ENCODE data around the gene KLF11.
"Not testable (repeated sequence)": the region's sequence is repeated elsewhere in the genome, so short reads cannot be mapped to it uniquely, and the experiment has no call there.

Gene KLF11

DNA sequence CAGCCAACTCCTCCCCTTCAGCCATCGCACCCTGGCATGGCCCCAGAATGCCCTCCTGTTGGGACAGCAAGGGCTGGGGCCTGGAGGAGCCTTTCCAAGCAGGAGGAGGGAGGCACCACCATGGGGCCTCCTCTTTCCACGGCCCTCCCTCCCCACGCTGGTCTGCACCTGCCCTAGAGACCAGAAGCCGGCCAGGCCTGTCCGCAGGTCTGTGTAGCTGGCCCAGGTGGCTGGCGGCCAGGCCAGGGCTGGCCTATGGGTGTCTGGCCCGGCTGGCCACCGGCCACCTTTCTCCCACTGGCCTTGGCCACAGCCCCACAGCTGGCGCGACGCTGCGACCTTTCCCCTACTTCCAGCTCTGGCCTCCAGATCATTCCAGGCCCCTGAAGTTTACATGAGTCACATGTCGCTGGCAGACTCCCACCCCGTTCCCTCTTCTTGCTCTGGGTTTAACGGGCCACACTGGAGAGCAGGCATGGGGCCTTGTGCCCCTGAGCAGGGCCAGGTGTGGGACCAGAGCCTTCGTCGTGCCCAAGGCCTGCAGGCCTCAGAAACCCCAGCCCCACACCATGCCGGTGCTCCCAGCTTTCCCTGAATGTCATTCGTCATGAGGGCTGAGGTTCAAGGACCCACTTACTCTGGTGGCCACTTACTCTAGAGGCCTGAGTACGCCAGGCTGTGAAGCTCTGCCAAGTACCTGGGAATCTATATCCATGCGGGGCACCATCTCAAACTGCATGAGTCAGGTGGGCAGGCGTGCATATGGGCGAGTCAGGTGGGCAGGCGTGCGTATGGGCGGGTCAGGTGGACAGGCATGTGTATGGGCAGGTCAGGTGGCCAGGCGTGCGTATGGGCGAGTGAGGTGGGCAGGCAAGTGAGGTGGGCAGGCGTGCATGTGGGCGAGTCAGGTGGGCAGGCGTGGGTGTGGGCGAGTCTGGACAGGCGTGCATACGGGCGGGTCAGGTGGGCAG, 33.3 kb upstream of the KLF11 start:
- no peak for DNase-seq

DNA sequence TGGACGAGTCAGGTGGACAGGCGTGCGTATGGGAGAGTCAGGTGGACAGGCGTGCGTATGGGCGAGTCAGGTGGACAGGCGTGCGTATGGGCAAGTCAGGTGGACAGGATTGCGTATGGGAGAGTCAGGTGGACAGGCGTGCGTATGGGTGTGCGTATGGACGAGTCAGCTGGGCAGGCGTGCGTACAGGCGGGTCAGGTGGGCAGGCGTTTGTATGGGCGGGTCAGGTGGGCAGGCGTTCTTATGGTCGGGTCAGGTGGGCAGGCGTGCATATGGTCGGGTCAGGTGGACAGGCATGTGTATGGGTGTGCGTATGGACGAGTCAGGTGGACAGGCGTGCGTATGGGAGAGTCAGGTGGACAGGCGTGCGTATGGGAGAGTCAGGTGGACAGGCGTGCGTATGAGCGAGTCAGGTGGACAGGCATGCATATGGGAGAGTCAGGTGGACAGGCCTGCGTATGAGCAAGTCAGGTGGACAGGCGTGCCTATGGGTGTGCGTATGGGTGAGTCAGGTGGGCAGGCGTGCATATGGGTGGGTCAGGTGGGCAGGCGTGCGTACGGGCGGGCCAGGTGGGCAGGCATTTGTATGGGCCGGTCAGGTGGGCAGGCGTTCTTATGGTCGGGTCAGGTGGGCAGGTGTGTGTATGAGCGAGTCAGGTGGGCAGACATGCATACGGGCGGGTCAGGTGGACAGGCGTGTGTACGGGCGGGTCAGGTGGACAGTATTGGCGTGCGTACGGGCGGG, 32.3 kb upstream of the KLF11 start:
- DNase-seq, result not testable (repeated sequence)

DNA sequence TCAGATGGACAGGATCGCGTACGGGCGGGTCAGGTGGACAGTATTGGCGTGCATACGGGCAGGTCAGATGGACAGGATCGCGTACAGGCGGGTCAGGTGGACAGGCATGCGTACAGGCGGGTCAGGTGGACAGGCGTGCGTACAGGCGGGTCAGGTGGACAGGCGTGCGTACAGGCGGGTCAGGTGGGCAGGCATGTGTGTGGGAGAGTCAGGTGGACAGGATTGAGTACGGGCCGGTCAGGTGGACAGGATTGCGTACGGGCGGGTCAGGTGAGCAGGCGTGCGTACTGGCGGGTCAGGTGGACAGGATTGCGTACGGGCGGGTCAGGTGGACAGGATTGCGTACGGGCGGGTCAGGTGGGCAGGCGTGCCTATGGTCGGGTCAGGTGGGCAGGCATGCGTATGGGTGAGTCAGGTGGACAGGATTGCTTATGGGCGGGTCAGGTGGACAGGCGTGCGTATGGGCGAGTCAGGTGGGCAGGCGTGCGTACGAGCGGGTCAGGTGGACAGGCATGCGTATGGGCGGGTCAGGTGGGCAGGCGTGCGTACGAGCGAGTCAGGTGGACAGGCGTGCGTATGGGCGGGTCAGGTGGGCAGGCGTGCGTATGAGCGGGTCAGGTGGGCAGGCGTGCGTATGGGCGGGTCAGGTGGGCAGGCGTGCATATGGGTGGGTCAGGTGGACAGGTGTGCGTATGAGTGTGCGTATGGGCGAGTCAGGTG, 31.6 kb upstream of the KLF11 start:
- DNase-seq, result not testable (repeated sequence)

DNA sequence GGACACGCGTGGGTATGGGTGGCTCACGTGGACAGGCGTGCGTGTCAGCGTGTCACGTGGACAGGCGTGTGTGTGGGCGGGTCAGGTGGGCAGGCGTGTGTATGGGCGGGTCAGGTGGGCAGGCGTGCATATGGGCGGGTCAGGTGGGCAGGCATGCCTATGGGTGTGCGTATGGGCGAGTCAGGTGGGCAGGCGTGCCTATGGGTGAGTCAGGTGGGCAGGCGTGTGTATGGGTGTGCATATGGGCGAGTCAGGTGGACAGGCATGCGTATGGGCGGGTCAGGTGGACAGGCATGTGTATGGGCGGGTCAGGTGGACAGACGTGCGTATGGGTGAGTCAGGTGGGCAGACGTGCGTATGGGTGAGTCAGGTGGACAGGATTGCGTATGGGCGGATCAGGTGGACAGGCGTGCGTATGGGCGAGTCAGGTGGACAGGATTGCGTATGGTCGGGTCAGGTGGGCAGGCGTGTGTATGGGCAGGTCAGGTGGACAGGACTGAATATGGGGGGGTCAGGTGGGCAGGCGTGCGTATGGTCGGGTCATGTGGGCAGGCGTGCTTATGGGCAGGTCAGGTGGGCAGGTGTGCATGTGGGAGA, 30.9 kb upstream of the KLF11 start:
- DNase-seq, result not testable (repeated sequence)

GRCh38 chr2:10012963-10013461, 30.3 kb upstream of the KLF11 start:
- no peak for DNase-seq

GRCh38 chr2:10013651-10014417, 29.5 kb upstream of the KLF11 start:
- DNase-seq, result not testable (repeated sequence)

DNA sequence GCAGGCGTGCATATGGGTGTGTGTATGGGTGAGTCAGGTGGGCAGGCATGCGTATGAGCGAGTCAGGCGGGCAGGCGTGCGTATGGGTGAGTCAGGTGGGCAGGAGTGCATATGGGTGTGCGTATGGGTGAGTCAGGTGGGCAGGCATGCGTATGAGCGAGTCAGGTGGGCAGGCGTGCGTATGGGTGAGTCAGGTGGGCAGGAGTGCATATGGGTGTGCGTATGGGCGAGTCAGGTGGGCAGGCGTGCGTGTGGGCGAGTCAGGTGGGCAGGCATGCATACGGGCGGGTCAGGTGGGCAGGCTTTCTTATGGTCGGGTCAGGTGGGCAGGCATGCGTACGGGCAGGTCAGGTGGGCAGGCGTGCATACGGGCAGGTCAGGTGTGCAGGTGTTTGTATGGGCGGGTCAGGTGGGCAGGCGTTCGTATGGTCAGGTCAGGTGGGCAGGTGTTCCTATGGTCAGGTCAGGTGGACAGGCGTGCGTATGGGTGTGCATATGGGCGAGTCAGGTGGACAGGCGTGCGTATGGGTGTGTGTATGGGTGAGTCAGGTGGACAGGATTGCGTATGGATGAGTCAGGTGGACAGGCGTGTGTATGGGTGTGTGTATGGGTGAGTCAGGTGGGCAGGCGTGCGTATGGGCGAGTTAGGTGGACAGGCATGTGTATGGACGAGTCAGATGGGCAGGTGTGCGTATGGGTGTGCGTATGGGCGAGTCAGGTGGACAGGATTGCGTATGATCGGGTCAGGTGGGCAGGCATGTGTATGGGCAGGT, 28.7 kb upstream of the KLF11 start:
- no peak for DNase-seq

DNA sequence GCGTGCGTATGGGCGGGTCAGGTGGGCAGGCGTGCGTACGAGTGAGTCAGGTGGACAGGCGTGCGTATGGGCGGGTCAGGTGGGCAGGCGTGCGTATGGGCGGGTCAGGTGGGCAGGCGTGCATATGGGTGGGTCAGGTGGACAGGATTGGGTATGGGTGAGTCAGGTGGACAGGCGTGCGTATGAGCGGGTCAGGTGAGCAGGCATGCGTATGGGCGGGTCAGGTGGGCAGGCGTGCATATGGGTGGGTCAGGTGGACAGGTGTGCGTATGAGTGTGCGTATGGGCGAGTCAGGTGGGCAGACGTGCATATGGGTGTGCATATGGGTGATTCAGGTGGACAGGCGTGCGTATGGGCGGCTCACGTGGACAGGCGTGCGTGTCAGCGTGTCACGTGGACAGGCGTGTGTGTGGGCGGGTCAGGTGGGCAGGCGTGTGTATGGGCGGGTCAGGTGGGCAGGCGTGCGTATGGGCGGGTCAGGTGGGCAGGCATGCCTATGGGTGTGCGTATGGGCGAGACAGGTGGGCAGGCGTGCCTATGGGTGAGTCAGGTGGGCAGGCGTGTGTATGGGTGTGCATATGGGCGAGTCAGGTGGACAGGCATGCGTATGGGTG, 27.9 kb upstream of the KLF11 start:
- not testable (repeated sequence) for DNase-seq

DNA sequence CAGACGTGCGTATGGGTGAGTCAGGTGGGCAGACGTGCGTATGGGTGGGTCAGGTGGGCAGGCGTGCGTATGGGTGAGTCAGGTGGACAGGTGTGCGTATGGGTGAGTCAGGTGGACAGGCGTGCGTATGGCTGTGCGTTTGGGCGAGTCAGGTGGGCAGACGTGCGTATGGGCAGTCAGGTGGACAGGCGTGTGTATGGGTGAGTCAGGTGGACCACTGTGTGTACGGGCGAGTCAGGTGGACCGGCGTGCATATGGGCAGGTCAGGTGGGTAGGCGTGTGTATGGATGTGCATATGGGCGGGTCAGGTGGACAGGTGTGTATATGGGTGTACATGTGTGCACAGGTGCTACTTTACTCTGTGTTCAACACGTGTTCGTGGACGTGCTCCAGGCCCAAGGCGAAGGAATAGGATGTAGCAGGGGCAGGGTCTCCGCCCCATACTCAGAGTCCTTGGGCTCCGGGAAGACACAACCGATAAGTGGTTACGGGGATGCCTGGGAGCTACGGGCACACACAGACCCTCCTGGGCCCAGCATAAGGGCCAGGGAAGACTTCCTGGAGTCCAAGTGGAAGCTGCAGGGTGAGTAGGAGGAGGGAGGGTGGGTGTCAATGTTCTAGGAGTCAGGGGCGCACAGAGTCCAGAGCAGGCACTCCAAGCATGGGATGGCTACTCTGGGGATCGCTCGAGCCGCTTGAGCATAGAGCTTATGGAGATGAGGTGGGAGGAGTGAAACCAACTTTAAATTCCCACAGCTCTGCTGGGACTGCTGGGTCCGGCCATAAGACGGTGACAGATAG, 27.1 kb upstream of the KLF11 start:
- DNase-seq, result no peak

GRCh38 chr2:10016802-10017258, 26.5 kb upstream of the KLF11 start:
- no peak for DNase-seq

GRCh38 chr2:10017313-10017941, 25.9 kb upstream of the KLF11 start:
- no peak for DNase-seq

DNA sequence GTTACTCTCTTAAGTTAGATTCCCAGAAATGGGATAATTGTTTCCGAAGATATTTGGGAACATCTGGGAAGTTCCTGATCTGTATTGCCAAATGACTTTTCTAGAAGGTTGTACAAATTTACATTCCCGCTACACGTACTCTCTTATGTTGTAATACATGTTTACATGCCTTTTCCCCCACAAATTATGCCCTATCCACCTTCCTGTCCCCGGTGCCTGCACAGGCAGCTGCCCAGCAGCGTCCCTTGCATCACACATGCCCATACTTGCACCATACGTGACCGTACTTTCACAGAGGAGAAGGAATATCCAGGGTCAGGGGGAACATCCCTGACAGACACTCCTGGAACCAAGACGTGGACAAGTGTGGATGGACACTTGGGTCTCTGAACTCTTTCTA, 24.2 kb upstream of the KLF11 start:
- DNase-seq, result no peak

DNA sequence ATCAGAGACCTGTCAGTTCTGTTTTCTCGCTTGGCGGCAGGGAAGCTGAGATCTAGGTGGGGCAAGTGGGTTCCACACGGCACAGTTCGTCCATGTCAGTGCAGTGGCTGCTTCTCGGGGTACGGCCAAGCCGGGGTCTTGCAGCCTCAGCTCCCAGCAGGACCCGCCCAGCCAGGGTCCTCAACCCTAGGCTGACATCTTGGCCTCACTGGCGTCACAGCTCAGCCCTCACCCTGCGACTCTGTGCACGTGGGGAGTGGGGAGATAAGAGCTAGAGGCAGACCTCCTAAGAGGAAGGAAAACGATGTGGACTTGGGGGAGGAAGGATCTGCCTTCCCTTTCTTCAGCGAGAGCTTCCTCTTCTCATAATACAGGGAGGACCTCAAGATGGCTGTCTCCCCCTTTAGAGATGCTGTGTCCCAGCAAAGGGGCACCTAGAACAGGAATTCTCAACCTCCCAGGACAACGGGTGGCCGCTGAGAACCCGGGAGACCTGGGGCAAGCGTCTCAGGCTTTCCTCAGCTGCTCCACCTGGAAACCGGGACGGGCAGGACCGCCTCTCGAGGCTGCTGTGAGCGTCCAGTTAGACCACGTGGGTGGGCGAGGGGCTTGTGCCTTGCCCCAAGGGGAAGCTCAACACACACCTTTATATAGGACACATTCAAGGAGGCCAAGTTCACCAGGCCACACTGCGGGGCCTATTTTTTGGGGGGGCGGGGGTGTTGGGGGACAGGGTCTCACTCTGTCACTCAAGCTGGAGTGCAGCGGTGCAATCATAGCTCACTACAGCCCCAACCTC, 23.5 kb upstream of the KLF11 start:
- DNase-seq, result no peak

DNA sequence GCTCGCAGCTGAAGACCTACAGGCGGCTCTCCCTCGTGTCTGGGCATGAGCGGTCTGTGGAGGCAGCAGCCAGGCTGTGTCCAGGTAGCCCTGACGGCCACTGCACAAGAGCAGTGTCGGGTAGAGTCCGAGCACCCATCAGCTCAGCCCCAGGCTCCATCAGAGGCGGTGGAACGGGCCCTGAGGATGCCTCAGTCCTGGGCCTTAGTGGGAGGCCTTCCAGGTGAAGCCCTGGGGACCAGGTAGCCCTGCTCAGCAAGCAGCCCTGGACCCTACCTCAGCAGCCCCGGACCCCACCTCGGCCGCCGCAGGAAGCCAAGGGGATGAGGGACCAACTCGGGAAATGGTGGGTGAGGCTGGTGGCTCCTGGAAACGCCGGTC, 21.3 kb upstream of the KLF11 start:
- no peak for DNase-seq

GRCh38 chr2:10022445-10022844, 20.9 kb upstream of the KLF11 start:
- DNase-seq, result no peak

DNA sequence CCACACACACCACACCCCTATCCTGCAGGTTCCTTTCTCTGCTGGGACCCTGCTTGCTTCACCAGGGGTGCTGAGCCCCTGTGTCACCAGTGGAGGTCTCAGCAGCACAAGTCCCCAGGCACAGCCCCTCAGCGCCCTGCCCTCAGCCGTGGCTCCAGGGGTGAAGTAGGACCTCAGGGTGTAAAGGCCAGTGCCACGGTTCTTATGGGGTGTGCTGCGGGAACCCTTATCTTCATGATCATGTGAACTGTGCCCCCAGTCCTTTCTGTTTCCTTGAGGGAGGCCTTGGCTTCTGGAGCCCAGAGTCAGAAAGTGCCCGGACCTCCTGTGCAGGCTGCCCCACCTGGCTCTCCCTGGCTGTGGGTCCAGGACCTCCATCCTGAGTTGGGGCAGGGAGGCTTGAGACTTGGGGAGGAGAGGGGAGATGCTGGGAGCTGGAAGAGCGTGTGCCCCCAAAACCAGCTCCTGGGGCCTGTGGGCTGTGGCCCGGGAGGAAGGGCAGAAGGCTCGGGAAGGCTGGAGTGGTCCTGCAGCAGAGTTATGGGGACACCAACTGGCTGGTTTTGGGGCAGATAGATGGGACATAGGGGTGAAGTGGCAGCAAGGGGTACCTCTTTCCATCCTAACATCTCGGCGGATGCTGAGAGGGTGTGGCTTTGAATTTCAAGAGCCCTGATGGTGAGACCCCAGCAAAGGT, 20.2 kb upstream of the KLF11 start:
- no peak for DNase-seq

DNA sequence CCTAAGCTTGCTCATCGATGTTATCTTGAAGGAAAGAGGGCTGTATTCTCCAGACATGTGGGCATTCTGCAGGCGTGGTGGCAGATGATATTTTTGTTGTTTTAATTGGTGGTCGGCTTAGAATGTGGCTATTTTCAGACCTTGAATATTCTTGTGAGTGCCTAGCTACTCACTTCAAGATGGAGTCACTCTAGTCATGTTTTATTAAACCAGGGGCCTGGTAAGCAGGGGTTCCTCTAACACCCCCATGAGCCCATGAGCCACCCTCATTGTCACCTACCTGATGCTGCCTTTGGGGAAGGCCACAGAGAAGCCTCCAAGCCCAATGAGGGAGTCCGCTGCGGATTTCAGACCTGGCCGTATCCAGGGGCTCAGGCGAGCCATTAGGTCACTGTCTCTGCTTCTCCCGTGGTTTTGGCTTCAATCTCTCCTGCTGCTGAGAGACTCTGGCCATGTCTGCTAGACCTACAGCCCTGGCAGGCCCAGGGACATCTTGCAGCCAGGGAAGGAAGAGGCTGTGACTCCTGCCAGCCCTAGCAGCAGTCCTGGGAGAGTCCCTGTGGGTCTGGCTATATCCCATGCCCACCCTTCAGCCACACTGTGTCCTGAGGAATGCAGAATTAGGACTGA, 16.3 kb upstream of the KLF11 start:
- no peak for DNase-seq
